Cerebellar nuclear complex (tissue), 1 donor: ENCODE data around the gene LOXHD1.

ENCODE experiments used
- DNase-seq, 2 experiments: peaks; one replicate each; lab custom pipeline; 2025; lab: John Stamatoyannopoulos, UW

Gene LOXHD1

DNA sequence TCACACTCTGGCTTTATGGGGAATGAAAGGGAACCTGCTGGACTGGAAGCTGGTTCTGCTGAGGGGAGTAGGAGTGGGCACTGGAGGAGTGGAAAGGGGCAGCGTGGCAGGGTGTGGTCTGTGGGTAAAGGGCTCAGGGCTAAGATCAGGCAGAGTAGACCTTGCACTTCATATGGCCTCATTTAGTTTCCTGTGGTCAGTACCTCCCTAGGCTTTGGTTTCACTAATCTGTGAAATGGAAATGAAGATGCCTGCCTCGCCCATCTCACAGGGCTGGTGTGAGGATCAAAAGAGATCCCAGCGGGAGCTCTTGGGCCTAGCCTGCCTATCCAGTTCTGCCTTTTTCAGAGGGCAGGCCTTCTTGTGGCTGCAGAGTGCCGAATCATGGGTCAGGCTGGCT is 208.7 kb downstream of the LOXHD1 start:
- DNase-seq, result no peak

DNA sequence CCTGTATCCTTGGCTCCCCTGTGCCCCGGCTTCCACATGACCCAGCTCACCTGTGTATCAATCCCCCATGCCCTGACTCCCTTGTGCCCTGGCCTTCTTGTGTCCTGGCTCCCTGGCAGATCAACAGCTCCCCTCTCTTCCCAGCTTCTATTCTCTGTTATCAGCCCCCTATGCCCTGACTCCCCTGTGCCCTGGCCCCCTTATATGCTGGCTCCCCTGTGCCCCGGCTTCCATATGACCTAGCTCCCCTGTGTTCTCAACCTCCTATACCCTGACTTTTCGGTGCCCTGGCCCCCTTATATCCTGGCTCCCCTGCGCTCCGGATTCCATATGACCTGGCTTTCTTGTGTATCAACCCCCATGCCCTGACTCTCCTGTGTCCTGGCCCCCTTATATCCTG is 209.2 kb downstream of the LOXHD1 start:
- DNase-seq, result no peak

DNA sequence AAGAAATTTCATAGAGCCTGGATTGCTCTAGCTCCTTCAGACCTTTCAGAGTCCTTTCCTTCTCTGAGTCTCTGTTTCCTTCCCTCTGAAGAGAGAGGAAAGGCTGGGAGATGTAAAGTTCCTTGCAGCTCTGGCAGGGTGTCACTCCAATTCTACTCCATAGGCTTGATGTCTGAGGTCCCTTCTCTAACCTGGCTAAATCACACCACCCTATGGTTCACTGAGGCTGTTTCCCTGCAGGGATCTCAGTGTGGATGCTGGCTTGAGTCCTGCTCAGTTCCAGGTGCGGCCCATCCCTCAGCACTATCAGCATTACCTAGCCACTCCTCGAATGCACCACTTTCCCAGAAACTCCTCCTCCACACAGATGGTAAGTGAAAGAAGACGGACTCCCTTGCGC is 209.7 kb downstream of the LOXHD1 start:
- no peak for DNase-seq

DNA sequence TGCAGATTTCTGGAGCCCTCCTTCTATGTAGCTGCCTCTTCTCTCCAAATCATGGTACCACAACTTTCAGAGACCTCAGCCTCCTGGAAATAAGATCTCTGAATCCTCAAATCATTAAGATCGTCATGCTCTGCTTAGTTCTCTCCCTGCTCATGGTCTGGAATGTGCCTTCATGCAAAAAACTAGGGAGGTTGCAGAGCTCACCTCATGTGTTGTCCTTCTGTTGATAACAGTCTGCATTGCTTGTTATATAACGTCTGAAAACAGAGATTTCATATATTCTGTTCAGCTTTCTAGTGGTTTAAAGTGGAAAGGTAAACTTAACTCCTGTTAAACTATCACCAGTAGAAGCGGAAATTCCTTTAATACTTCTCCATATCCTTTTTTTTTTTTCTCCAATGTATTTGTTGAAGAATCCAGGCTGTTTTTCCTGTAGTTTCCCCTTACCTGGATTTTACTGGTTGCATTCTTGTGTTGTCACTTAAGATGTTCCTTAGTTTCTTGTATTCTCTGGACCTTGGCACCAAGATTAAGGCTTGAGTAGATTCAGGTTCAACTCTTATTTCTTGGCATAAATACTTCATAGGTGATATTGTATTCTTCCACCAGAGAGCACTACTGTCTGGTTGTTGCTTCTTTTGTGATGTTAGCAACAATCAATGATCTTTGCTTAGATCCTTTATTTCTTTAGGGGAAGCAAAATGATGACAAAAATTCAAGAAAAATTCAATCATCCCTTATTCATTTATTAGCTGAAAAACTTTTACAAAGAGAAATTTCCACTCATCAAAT is 211.3 kb downstream of the LOXHD1 start:
- DNase-seq, result no peak

DNA sequence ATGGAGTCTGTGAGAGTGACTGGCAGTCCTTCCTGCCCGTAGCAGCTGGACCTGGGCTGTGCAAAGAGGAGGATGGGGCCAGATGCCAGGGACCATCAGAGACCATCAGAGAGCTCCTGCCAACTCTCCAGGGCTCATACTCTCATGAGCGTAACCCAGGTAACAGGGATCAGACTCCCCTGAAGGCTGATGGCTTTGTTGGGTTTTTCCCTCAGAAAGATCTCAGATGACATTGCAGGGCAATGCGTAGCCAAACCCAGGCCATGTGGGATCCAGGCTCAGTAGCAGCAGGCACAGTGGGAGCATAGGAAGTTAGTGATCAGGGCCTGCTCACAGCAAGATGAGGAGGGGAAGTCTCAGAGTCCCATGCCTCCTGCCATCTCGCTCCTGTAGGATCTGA is 218.0 kb downstream of the LOXHD1 start:
- no peak for DNase-seq

DNA sequence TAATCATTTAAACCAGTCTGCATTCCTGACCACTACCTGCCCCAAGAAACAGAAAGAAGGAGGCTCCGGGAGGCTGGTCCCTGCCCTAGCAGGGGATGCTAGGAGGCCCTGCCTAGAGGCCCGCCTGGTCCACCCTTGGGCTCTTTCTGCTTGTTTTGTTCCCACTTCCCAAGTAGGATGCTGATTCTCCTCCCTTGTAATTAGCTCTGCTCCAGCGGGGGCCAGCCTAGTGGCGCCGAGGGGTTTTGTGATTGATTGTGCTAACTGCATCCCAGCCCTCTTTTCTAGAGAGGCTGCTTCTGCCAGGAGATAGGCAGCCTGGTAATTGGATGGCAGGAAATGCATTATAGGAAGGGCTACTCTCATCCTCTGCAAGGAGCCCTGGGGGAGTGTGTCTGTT is 220.0 kb downstream of the LOXHD1 start:
- no peak for DNase-seq

DNA sequence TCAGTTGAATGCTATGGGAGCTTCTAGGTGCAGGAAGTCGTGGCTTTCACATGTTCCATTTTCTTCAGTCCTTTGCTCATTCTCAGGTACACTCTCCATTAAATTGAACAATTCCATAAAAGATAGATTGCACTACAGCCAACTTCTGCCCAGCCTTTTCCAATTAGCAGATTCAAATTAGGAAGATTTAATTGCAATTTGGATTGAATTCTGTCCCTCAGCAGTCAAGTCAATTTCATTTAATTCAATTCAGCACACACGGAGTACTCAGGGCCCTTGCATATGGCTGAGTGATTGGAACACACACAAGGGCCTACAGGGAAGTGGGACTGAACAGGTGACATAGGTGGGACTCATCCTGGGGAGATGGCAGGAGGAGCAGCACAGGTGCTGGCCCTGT is 220.4 kb downstream of the LOXHD1 start:
- no peak for DNase-seq

DNA sequence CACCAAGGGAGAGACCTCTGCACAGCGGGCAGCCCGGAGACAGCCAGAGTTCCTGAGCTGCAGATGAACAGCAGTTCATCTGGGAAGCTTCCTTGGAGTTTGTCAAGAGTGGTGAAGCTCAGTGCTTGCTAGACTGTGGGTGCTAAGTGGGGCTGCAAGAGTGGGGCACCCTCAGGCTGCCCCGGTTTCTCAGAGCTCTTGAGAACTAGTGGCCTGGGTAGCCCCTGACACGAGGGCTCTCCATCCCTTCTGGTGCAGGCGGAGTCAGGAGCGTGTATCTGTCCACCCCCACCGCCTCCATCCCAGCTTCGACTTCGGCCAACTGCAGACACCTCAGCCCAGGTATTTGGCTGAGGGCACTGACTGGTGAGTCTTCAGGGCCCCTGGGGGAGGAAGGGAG is 222.0 kb downstream of the LOXHD1 start:
- DNase-seq, result no peak

DNA sequence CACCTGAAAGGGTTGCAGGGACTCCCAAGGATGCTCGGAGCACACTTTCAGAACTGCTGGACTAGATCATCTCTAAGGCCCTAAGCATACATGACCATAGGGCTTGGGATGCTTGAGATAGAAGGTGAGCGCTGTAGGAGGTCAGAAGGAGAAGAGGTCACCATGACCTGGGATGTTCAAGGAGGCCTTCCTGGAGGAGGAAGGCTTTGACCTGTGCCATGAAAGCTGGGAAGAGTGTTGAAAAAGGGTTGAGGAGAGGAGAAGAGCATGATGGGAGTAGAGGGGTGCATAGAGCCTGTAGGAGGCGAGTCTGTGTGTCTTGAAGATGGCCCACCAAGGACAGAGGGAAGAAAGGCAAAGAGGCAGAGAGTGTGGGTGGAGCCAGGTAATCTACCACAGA is 222.4 kb downstream of the LOXHD1 start:
- no peak for DNase-seq

DNA sequence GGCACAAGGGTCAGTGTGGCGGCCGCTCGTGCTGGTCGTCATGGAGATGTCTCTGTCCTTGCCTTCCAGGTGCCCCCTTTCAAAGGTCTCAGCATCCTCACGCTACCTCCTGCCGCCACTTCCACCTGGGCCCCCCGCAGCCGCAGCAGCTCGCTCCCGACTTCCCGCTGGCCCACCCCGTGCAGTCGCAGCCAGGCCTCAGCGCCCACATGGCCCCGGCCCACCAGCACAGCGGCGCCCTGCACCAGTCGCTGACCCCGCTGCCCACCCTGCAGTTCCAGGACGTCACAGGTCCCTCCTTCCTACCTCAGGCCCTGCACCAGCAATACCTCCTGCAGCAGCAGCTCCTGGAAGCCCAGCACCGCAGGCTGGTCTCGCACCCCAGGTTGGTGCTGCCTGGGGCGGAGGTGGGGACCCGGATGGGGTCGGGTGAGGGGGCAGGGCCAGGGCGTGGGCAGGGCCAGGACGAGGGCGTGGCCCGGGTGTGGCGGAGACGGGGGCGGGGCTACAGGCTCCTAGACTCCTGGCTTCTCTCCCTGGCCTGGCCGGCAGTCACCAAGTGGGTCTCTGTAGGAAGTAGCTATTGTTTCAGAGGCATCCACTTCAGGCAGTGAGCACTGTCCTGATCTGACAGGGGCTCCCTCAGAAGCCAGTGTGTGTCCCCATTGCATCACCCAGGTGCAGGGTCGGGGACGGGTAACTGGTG is 223.7 kb downstream of the LOXHD1 start:
- no peak for DNase-seq

DNA sequence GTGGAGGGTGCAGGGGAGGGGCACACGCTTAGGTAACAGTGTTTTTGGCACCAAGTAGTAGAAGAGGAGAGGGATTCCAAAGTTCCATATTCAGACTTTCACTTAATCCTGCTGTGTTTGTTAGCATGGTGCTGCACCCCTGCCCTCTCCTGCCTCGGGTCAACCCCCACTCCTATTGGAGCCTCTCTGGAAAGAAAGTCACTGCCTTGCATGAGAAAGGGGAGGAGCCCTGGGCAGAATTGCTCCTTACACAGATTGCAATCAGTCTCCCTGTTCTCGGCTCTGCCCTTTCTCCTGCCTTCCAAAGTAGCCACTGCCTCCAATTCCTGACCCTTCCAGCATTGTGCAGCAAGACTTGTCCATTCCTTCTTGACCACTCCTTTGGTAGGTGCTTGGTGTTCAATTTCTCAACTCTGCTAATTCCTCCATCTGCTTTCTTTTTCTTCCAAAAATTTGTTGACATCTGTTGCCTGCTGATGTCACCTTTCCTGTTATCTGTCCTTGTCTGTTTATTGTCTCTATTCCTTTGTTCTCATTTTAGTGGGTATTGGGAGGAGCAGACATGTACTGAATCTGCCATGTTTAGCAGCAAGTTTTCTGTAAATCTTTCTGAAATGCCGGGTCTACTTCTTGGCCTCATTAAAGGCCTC is 225.4 kb downstream of the LOXHD1 start:
- no peak for DNase-seq

DNA sequence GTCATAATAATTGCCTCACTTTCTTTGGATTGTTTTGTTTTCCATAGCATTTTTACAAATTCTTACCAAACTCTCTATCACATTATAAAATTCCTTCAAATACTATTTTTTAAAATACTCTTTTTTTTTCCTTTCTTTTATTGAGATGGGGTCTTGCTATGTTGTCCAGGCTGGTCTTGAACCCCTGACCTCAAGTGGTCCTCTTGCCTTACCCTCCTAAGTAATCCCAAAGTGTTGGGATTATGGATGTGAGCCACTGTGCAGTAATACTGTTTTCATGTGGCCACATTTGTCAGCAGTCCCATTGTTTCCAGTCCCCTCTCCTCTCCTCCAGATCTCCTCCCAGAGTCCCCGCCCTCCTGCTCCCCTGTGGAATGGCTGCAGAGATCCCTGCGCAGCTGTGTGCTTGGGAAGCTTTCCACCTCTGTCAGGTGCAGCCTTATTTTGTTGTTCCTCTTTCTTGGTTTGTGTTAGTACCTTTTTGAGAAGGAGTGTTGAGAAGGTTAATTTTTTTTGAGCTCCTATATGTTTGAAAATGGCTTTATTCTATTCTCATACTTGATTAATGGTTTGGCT is 227.3 kb downstream of the LOXHD1 start:
- DNase-seq, result no peak

DNA sequence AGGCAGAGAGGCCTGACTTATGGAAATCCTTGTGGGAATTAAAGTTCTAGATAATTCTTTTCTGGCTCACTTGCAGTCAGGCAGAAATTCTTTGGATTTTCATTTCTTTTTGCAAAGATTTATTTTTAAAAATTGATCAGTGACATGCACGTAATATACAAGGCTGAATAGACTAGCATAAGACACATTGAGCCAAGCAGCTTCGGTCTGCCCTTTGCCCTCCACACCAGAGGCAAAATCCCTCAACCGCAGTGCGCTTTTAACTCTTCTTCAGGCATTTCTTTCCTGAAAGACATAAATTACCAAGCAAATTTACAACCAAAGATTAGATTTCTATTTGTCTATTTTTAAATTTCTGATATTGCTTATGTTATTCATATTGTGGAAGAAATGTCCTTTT is 227.9 kb downstream of the LOXHD1 start:
- no peak for DNase-seq

DNA sequence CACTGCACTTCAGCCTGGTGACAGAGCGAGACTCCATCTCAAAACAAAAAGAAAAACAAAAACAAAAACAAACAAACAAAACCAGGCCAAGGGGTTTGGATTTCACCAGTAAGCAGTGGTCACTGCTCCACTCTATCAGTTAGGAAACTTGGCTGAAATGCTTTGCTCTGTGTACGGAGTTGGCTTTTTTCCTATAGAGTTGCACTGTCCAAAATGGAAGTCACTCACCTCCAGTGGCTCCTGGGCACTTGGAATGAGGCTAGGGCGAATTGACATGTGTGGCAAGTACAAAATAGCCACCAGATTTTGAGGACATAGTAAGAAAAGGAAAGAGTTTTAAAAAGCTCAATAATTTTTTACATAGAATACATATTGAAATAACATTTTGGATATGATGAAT is 228.7 kb downstream of the LOXHD1 start:
- no peak for DNase-seq

DNA sequence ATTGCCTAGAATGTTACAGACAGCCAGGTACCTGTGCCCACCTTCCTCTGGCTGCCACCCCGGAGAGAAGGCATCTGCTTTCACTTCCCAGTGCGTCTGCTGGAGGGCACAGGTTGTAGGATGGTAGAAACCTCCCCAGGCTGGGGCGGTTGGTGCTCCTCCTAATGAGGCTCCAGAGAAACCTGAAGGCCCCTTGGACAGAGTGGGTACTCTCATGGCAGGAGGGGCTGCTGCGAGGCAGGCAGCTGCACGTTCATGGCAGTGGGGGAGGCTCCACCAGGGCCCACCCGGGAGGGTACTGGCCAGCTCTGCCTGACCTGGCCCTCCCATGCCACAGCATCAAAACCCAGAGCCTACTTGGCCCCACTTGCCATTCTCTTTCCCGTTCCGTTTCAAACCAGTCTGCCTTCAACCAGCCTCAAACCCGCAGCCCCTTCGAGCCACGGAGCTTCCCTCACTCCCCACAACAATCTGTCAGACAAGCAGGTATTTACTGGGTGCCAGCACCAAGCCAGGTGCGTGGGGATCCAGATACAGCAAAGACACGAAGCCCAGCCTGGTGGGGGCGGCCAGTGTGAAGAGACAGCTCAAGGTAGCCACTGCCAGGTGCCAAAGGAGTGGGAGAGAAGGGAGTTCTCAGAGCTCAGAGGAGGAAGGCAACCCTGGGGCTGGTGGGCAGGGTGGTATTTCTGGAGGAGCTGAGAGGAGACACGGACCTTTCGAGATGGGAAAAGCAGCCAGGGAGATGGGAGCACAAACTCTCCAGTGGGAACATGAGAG is 229.6 kb downstream of the LOXHD1 start:
- DNase-seq, result no peak
